Hepatocyte (in vitro differentiated cells): ENCODE data around the gene RABIF. TPM values are rescaled to one million over a fixed set of nuclear protein-coding genes. Genes with fewer than 3 reads are reported as not detected.

Experiments used
- DNase-seq: peaks from one replicate; pipeline ENCODE4 v3.0.0-alpha.2; 2016; ENCODE audit warnings: low spot score
- H2AFZ ChIP-seq: fragments of 200-600 bp; sonication (generic); 2 replicates; pipeline ENCODE4 v1.6.0; 2016; ENCODE audit warnings: antibody characterized with exemption, mild to moderate bottlenecking
- H3K27ac ChIP-seq: fragments of 200-600 bp; sonication (generic); 2 replicates; pipeline ENCODE4 v1.5.1; 2016; ENCODE audit warnings: mild to moderate bottlenecking
- H3K27me3 ChIP-seq: fragments of 200-600 bp; sonication (generic); 2 replicates; pipeline ENCODE4 v1.6.1; 2016
- H3K36me3 ChIP-seq: fragments of 200-600 bp; sonication (generic); replicated peaks from 2 replicates; pipeline ENCODE4 v1.5.1; 2016; ENCODE audit warnings: low read depth; ENCODE audit not compliant: insufficient read depth
- H3K4me1 ChIP-seq: fragments of 200-600 bp; sonication (generic); 2 replicates; pipeline ENCODE4 v1.5.1; 2016; ENCODE audit warnings: mild to moderate bottlenecking, moderate library complexity; ENCODE audit not compliant: insufficient read depth
- H3K4me2 ChIP-seq: fragments of 200-600 bp; sonication (generic); 2 replicates; pipeline ENCODE4 v1.6.0; 2016
- H3K4me3 ChIP-seq: fragments of 200-600 bp; sonication (generic); 2 replicates; pipeline ENCODE4 v1.5.1; 2016; ENCODE audit warnings: mild to moderate bottlenecking
- H3K79me2 ChIP-seq: fragments of 200-600 bp; sonication (generic); 2 replicates; pipeline ENCODE4 v1.6.0; 2017; ENCODE audit warnings: mild to moderate bottlenecking
- H3K9me2 ChIP-seq: fragments of 200-600 bp; sonication (generic); replicated peaks from 2 replicates; pipeline ENCODE4 v1.6.0; 2017; ENCODE audit warnings: mild to moderate bottlenecking; ENCODE audit not compliant: insufficient read depth
- H3K9me3 ChIP-seq: fragments of 200-600 bp; sonication (generic); 2 replicates; pipeline ENCODE4 v1.5.1; 2016; ENCODE audit warnings: low read depth, mild to moderate bottlenecking
- H4K20me1 ChIP-seq: fragments of 200-600 bp; sonication (generic); 2 replicates; pipeline ENCODE4 v1.6.0; 2016; ENCODE audit warnings: mild to moderate bottlenecking; ENCODE audit not compliant: insufficient read depth, poor library complexity, severe bottlenecking
- EZH2 ChIP-seq: fragments of 200-600 bp; sonication (generic); IDR thresholded peaks from 2 replicates; pipeline ENCODE4 v1.6.1; 2016; ENCODE audit warnings: antibody characterized with exemption, mild to moderate bottlenecking, borderline replicate concordance
- EZH2phosphoT487 ChIP-seq: fragments of 200-600 bp; sonication (generic); IDR thresholded peaks from one replicate; pipeline ENCODE4 v1.6.1; 2018; ENCODE audit warnings: antibody characterized with exemption, mild to moderate bottlenecking, low read depth, moderate library complexity; ENCODE audit not compliant: unreplicated experiment, severe bottlenecking
- whole genome bisulfite sequencing: methylation state at CpG from one replicate; pipeline ENCODE4 v1.1.6; 2016; ENCODE audit warnings: low lambda C conversion rate; ENCODE audit errors: missing lambda C conversion rate; 5-methylcytosine and 5-hydroxymethylcytosine counted together
- polyA plus RNA-seq: library from polyadenylated mRNA; unstranded; fragments of >200 nt; fragmentation: Nextera tagmentation; extraction: Ambion mirVana; gene quantifications from 2 replicates; pipeline ENCODE4 v1.2.1, GENCODE V29; 2016
- total RNA-seq: library from RNA; depleted of rRNA; stranded (reverse); fragments of >200 nt; gene quantifications from 2 replicates; pipeline ENCODE4 v1.2.3, GENCODE V29; 2014
- TF ChIP-seq, protein P1 (sequence below): fragments of 200-600 bp; sonication (generic); IDR thresholded peaks from 2 replicates; pipeline ENCODE4 v1.5.1; 2016; ENCODE audit warnings: antibody characterized with exemption, mild to moderate bottlenecking; ENCODE audit not compliant: poor library complexity

The RABIF gene
- total and polyA plus RNA-seq, 2 experiments from 2014 or later = 6.1 to 13.6 TPM

DNA sequence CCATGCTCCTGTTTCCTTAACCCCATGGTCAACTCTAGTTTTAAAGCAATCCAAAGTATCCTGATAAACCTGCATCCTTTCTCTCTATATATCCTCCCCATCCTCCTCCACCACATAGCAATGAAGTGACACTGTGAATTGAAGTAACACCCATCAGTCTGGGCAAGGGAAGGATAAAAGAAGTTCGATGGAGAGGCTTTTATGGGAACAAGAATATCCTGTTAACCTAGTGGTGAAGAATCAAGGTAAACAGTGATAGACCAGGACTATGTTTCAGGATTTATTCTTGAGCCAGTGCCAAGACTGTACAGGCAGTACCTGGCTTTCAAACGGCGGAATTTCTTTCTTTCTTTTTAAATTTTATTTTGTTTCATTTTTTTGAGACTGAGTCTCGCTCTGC, 17.6 kb downstream of the RABIF start:
- no peaks in the 10 kb centered on the region for H3K4me1 ChIP-seq
- no peak for DNase-seq
- no peaks in the 10 kb centered on the region for H3K79me2 ChIP-seq
- H4K20me1 ChIP-seq = no peaks in the 10 kb centered on the region
- H3K4me3 ChIP-seq = no peak overlapping the region
- TF ChIP-seq, protein P1, sequence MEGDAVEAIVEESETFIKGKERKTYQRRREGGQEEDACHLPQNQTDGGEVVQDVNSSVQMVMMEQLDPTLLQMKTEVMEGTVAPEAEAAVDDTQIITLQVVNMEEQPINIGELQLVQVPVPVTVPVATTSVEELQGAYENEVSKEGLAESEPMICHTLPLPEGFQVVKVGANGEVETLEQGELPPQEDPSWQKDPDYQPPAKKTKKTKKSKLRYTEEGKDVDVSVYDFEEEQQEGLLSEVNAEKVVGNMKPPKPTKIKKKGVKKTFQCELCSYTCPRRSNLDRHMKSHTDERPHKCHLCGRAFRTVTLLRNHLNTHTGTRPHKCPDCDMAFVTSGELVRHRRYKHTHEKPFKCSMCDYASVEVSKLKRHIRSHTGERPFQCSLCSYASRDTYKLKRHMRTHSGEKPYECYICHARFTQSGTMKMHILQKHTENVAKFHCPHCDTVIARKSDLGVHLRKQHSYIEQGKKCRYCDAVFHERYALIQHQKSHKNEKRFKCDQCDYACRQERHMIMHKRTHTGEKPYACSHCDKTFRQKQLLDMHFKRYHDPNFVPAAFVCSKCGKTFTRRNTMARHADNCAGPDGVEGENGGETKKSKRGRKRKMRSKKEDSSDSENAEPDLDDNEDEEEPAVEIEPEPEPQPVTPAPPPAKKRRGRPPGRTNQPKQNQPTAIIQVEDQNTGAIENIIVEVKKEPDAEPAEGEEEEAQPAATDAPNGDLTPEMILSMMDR = no peak
- no peak for TF ChIP-seq EZH2phosphoT487
- no peaks in the 10 kb centered on the region for H3K9me3 ChIP-seq
- H3K27me3 ChIP-seq = no peaks in the 10 kb centered on the region
- no peaks in the 10 kb centered on the region for H3K9me2 ChIP-seq
- WGBS = 86% methylated on average over 4 of the region's 4 CpGs
- H2AFZ ChIP-seq = no peak overlapping the region
- no peak overlapping the region for H3K27ac ChIP-seq
- no peaks in the 10 kb centered on the region for H3K36me3 ChIP-seq
- H3K4me2 ChIP-seq = no peak overlapping the region

DNA sequence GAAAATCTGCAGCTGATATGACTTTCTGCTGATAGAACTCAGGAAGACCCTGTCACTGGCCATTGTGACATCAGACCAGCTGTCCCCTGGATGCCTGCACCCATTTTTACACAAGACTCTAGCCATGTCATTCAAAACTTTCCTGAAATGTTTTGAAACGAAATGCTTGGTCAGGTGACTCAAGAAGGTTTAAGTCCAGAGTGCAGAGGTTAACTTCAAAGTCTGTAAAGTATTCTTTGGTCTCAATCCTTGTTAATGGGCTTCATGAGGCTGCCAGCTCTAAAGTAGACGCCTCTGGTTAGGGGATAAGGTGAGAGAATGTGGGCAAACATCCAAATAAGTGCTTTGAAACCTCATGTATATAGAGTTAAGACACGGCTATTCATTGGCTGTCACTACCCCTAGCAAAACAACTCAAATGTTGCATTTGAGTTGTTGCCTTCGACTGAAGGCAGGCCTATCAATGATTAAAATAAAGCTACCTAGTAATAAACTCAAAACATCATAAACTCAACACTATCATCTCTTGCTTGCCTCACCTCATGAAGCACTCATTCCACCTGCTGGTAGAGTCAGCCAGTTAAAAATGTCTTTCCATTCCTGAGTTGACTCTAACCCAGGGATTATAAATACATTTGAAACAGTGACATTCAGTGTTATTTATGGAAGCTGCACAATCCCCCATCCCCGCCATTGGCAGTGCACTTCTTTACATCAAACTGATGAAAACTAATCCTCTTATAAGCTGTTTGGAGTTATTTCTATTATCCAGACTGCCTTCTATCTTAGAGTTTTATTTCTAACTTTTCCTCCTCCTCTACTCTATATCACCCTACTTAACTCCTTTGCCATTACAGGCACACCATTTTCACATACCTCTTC, 26.0 kb downstream of the RABIF start:
- TF ChIP-seq, protein P1 = peak; percentile 5
- TF ChIP-seq EZH2 = no peak
- Histone ChIP-seq H3K4me2 (peak overlapping the region; percentile 91), H3K79me2 (peaks cover 8% of the 10 kb centered on the region), H2AFZ (no peak overlapping the region), H3K9me2 (no peaks in the 10 kb centered on the region), H3K4me3 (no peak overlapping the region), H3K36me3 (no peaks in the 10 kb centered on the region), H3K27ac (peak overlapping the region; percentile 46), H3K27me3 (no peaks in the 10 kb centered on the region), H4K20me1 (no peaks in the 10 kb centered on the region), H3K4me1 (peaks cover 6% of the 10 kb centered on the region), H3K9me3 (no peaks in the 10 kb centered on the region)
- 62% methylated on average over 5 of the region's 5 CpGs for WGBS
- DNase-seq = peak; percentile 38

DNA sequence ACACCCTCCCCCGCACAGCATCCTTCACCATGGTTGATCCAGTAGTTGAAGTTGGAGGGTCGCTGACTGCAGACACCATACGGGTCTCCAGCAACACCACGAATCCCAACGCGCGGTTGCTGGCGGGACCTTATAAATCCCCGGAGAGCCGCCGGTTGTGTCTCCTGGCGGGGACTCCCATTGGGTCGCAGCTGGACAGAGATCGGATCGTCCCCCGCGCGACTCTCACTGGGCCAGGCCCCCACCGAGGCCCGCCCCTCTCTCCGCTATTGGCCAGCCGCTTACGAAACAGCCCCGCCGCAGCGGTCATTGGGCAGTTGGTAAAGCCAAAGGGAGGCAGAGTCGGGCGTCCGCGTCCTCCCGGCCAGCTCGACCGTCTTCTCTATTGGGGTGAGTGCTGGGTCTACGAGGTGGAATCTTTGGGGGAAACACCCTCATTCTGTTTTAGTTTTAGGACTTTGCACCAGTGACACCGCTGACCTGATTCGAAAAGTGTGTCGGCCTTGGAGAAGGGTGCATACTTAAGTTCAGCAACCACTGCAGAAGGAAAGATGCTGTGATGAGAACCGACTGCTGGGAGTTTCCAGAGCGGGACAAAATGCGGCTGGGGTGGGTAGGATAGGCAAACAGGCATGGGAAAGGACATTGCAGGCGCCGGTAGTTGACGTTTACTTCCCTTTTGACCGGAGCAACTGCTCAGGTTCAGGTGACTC, 27.4 kb downstream of the RABIF start:
- peak overlapping the region; percentile 79 for H3K4me3 ChIP-seq
- WGBS = 2% methylated on average over 37 of the region's 44 CpGs
- DNase-seq = peak; percentile 96
- peak overlapping the region; percentile 91 for H3K4me2 ChIP-seq
- no peaks in the 10 kb centered on the region for H4K20me1 ChIP-seq
- TF ChIP-seq, protein P1 = no peak
- TF ChIP-seq EZH2 (no peak), EZH2phosphoT487 (no peak)
- H3K9me2 ChIP-seq = no peaks in the 10 kb centered on the region
- H3K9me3 ChIP-seq = no peaks in the 10 kb centered on the region
- H3K27ac ChIP-seq = peak overlapping the region; percentile 94
- peaks cover 10% of the 10 kb centered on the region for H3K4me1 ChIP-seq
- peak overlapping the region; percentile 85 for H2AFZ ChIP-seq
- H3K79me2 ChIP-seq = peaks cover 8% of the 10 kb centered on the region
- H3K27me3 ChIP-seq = no peaks in the 10 kb centered on the region
- no peaks in the 10 kb centered on the region for H3K36me3 ChIP-seq
